ENCODE measurements around the gene TMPRSS11D.

TMPRSS11D gene

GRCh38 chr4:67883902-67884301, at the start of gene TMPRSS11D:
TMPRSS11D (minus strand) TSS chr4:67884002; CDS start chr4:67883933, 69 bp downstream.
- no peak for DNase-seq (ENCODE audit: low spot score)

- DNase-seq (ENCODE audit: low spot score), result no peak
These were observed 49.2 kb upstream of the TMPRSS11D start for GRCh38 chr4:67933038-67933437.

- DNase-seq (ENCODE audit: low spot score), result no peak
These were observed 47.5 kb upstream of the TMPRSS11D start for GRCh38 chr4:67931256-67931655.

GRCh38 chr4:67929426-67929825, 45.6 kb upstream of the TMPRSS11D start:
- DNase-seq (ENCODE audit: low spot score), result no peak

GRCh38 chr4:67928546-67928945, 44.7 kb upstream of the TMPRSS11D start:
- no peak for DNase-seq (ENCODE audit: low spot score)

GRCh38 chr4:67927251-67927650, 43.4 kb upstream of the TMPRSS11D start:
- DNase-seq (ENCODE audit: low spot score), result no peak

- DNase-seq (ENCODE audit: low spot score), result no peak
These were observed 42.7 kb upstream of the TMPRSS11D start for GRCh38 chr4:67926485-67926884.

- no peak for DNase-seq (ENCODE audit: low spot score)
These were observed 38.9 kb upstream of the TMPRSS11D start for GRCh38 chr4:67922697-67923096.

GRCh38 chr4:67918428-67918827, 34.6 kb upstream of the TMPRSS11D start:
- DNase-seq (ENCODE audit: low spot score), result no peak

- DNase-seq (ENCODE audit: low spot score), result no peak
These were observed 31.7 kb upstream of the TMPRSS11D start for GRCh38 chr4:67915400-67915966.

GRCh38 chr4:67912080-67912479, 28.3 kb upstream of the TMPRSS11D start:
- no peak for DNase-seq (ENCODE audit: low spot score)

- DNase-seq (ENCODE audit: low spot score), result no peak
These were observed 27.8 kb upstream of the TMPRSS11D start for GRCh38 chr4:67911638-67912037.

GRCh38 chr4:67911141-67911540, 27.3 kb upstream of the TMPRSS11D start:
- no peak for DNase-seq (ENCODE audit: low spot score)

GRCh38 chr4:67910585-67910905, 26.7 kb upstream of the TMPRSS11D start:
- DNase-seq (ENCODE audit: low spot score), result no peak

- DNase-seq (ENCODE audit: low spot score), result no peak
These were observed 26.2 kb upstream of the TMPRSS11D start for GRCh38 chr4:67909905-67910584.

- DNase-seq (ENCODE audit: low spot score), result no peak
These were observed 23.8 kb upstream of the TMPRSS11D start for GRCh38 chr4:67907650-67908049.

- DNase-seq (ENCODE audit: low spot score), result no peak
These were observed 15.3 kb upstream of the TMPRSS11D start for GRCh38 chr4:67899096-67899495.

- DNase-seq (ENCODE audit: low spot score), result no peak
These were observed 13.9 kb upstream of the TMPRSS11D start for GRCh38 chr4:67897686-67898085.

GRCh38 chr4:67896421-67897065, 12.7 kb upstream of the TMPRSS11D start:
- no peak for DNase-seq (ENCODE audit: low spot score)

GRCh38 chr4:67894659-67895058, 10.9 kb upstream of the TMPRSS11D start:
- DNase-seq (ENCODE audit: low spot score), result no peak

- peak; percentile 23 for DNase-seq (ENCODE audit: low spot score)
These were observed 9.1 kb upstream of the TMPRSS11D start for GRCh38 chr4:67892905-67893304.

GRCh38 chr4:67892253-67892652, 8.5 kb upstream of the TMPRSS11D start:
- no peak for DNase-seq (ENCODE audit: low spot score)

- DNase-seq (ENCODE audit: low spot score), result no peak
These were observed 7.8 kb upstream of the TMPRSS11D start for GRCh38 chr4:67891645-67892044.

GRCh38 chr4:67886281-67886680, 2.5 kb upstream of the TMPRSS11D start:
- DNase-seq (ENCODE audit: low spot score), result no peak
